Measurements from ENCODE around the gene ABCG1.

Gene ABCG1

GRCh38 chr21:42219606-42220137, 732 bp downstream of the ABCG1 start:
- no peak for TF ChIP-seq BACH2 (CRISPR knock-in tag; IDR thresholded peaks at IDR 0.05; ENCODE audit: borderline replicate concordance)
- no peak for TF ChIP-seq OSR1 (CRISPR knock-in tag; IDR thresholded peaks at IDR 0.05)

GRCh38 chr21:42220138-42220701, 1.3 kb downstream of the ABCG1 start:
- no peak for TF ChIP-seq ZNF70 (CRISPR knock-in tag; IDR thresholded peaks at IDR 0.05)
- peak; percentile 61 for ATAC-seq

More at GRCh38 chr21:42219606-42220137, 732 bp downstream of the ABCG1 start:
- peak; percentile 65 for ATAC-seq

DNA sequence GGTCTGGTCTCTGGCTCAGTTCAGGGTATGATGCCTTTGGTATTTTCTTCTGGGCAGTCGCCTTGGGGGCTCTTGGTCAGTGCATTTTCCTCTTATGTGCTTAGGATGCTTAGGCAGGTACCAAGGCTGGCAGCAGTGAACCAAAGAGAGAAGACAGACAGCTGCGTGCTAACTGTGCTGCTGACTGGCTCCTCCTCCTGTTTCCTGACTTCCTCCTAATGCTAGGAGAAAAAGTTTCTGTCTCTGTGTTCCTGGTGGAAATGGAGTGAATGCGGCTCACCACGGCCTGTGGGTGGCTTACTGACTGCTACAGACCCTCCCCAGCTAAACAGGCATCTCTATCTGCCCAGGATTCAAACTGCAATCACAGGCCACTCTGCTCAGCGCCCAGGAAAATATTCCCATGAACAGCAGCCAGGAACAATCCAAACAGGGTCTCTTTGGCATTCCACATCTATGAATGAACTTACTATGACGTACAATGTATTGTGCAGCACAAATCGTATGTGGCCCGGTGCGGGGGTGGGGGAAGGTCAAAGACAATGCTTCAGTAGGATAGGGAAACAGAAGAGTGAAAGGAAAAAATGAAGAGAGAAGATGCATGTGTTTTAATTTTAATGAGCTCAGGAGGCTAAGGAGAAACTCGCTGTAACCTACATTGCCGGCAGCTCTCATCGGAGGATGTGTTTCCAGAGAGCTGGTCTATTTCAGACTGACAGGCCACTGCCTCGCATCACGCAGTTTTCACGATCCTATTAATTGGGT, 2.8 kb downstream of the ABCG1 start:
- ATAC-seq = no peak
- TF ChIP-seq TOX (CRISPR knock-in tag; IDR thresholded peaks at IDR 0.05; ENCODE audit: borderline replicate concordance) (no peak), PATZ1 (CRISPR knock-in tag; IDR thresholded peaks at IDR 0.05; ENCODE audit: borderline replicate concordance) (no peak), ZFP3 (CRISPR knock-in tag; IDR thresholded peaks at IDR 0.05) (no peak), ISL1 (CRISPR knock-in tag; IDR thresholded peaks at IDR 0.05) (no peak), CSDC2 (CRISPR knock-in tag; IDR thresholded peaks at IDR 0.05) (no peak), GLIS3 (CRISPR knock-in tag; IDR thresholded peaks at IDR 0.05) (no peak), ZC3H10 (CRISPR knock-in tag; IDR thresholded peaks at IDR 0.05) (no peak), ZFP30 (CRISPR knock-in tag; IDR thresholded peaks at IDR 0.05) (no peak), POU6F1 (CRISPR knock-in tag; IDR thresholded peaks at IDR 0.05; ENCODE audit: borderline replicate concordance, low read depth) (no peak), OSR1 (CRISPR knock-in tag; IDR thresholded peaks at IDR 0.05) (no peak), TSHZ2 (CRISPR knock-in tag; IDR thresholded peaks at IDR 0.05) (no peak), SNAI2 (CRISPR knock-in tag; IDR thresholded peaks at IDR 0.05) (no peak), BACH2 (CRISPR knock-in tag; IDR thresholded peaks at IDR 0.05; ENCODE audit: borderline replicate concordance) (no peak), PPARA (CRISPR knock-in tag; IDR thresholded peaks at IDR 0.05; ENCODE audit: borderline replicate concordance) (no peak)

DNA sequence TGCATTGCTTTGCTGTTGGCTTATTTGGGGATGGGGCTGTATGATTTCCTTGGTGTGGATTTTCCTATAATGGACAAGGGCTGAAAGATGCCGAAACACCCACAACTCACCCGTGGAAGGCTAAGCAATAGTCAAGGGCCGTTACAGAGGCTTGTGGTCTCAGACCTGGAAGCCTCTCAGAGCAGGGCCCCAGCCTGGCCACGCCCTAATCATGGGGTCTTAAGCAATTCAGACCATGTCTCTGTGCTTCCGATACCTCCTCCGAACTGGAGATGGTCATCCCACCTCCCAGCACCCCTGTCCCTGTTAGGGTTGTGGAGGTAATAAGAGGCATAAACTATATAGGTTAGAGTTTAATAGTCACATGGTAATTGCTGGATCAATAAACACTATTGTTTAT, 3.4 kb downstream of the ABCG1 start:
- TF ChIP-seq ARNTL (CRISPR knock-in tag; IDR thresholded peaks at IDR 0.05; ENCODE audit: borderline replicate concordance, low read depth) = no peak
- no peak for TF ChIP-seq TOX (CRISPR knock-in tag; IDR thresholded peaks at IDR 0.05; ENCODE audit: borderline replicate concordance)
- TF ChIP-seq ZC3H10 (CRISPR knock-in tag; IDR thresholded peaks at IDR 0.05) = no peak
- no peak for ATAC-seq

DNA sequence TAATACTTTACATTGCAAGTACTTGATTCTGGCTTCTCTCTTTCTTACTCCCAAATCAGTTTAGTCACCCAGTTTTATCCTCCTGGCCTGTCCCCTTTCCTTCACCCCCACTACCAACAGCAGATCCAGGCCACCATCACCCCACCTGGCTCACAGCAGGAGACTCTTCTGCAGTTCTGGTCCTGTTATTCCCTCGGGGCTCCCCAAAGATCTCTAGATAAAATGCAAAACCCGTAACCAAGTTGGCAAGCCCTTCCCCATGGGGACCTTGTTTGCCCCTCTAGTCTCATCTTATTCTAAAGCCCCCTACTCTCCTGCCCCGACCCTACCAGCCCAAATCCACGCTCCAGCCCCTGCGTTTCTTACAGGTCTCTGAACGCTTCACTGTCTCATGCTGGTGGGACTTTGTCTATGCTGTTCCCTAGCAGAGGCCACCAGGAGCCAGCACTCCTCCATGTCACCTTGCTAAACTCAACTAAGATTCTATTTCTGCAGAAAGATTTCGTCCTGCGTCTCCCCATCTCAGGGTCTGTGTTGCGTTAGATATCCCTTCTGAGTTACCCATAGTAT, 4.0 kb downstream of the ABCG1 start:
- no peak for ATAC-seq

More for the DNA sequence above, 4.0 kb downstream of the ABCG1 start:
- no peak for TF ChIP-seq SNAI2 (CRISPR knock-in tag; IDR thresholded peaks at IDR 0.05)

Measured in SK-N-SH treated with all-trans-retinoic acid at 6 μM for 48 hours (cell line).